Prostate gland (tissue), 2 donors: Measurements from ENCODE around the gene CPLANE2. TPM values are rescaled to one million over a fixed set of nuclear protein-coding genes. Genes with fewer than 3 reads are reported as not detected.
A peak's percentile ranks its signal among the peaks of the same experiment; 100 is the strongest.

Experiments
- DNase-seq: peaks from one replicate; pipeline ENCODE4 v3.0.0-alpha.2; 2019; ENCODE audit warnings: low spot score
- H3K27ac ChIP-seq, 2 donors: fragments of 200-600 bp; sonication (generic); 2 replicates each; pipeline ENCODE4 v1.5.1; 2017 to 2019
- H3K27me3 ChIP-seq: fragments of 200-600 bp; sonication (generic); replicated peaks from 2 replicates; pipeline ENCODE4 v1.5.1; 2019; ENCODE audit not compliant: insufficient read depth
- H3K36me3 ChIP-seq, 2 donors: fragments of 200-600 bp; sonication (generic); 1 replicate in 1 of 2; 2 replicates in 1 of 2; pipeline versions ENCODE4 v1.5.1 to v1.8.1; 2017 to 2019
- H3K4me1 ChIP-seq: fragments of 200-600 bp; sonication (generic); replicated peaks from 2 replicates; pipeline ENCODE4 v1.5.1; 2019
- H3K4me3 ChIP-seq, 2 donors: fragments of 200-600 bp; sonication (generic); 2 replicates each; pipeline ENCODE4 v1.5.1; 2017 to 2019
- H3K9me3 ChIP-seq: fragments of 200-600 bp; sonication (generic); 2 replicates; pipeline ENCODE4 v1.5.1; 2017
- CTCF ChIP-seq, 4 experiments: fragments of 200-600 bp in 2 of 4; fragments of 450-650 bp in 2 of 4; sonication (generic) in 2 of 4; IDR thresholded peaks; 1 replicate in 3 of 4; 2 replicates in 1 of 4; pipeline ENCODE4 v1.5.1; 2016 to 2019; ENCODE audit warnings: antibody characterized with exemption in 4 of 4, mild to moderate bottlenecking in 2 of 4, moderate library complexity in 2 of 4
- POLR2A ChIP-seq: fragments of 450-650 bp; IDR thresholded peaks from one replicate; pipeline ENCODE4 v1.6.1; 2016; ENCODE audit warnings: antibody characterized with exemption, mild to moderate bottlenecking
- POLR2AphosphoS5 ChIP-seq: sonication (generic); formaldehyde crosslinking; IDR thresholded peaks from one replicate; pipeline ENCODE4 v1.6.1; 2017; ENCODE audit warnings: antibody characterized with exemption
- WGBS: methylation state at CpG from one replicate; pipeline ENCODE4 v1.1.5; 2018; 5-methylcytosine and 5-hydroxymethylcytosine counted together
- intact Hi-C: fragments of 100-400 bp; cut with DNase I; formaldehyde crosslinking; loops from one replicate; pipeline ENCODE4 v1.14.2; 2022
- total RNA-seq, 2 donors: library from RNA; depleted of rRNA; stranded (reverse); fragments of >200 nt; gene quantifications; one replicate each; pipeline ENCODE4 v1.1.0, GENCODE V29; 2016

CPLANE2 gene
- total RNA-seq, 2 donors from 2014 or later: 5.5 to 12.9 TPM

- WGBS: 85% methylated on average over 17 of the region's 17 CpGs
- Histone ChIP-seq H3K9me3 (no peaks in the 10 kb centered on the region), H3K27me3 (no peaks in the 10 kb centered on the region), H3K27ac (no peak overlapping the region), H3K4me1 (peaks cover 7% of the 10 kb centered on the region), H3K4me3 (no peak overlapping the region), H3K36me3 (no peaks in the 10 kb centered on the region)
- intact Hi-C loops: loop anchor here (5.0 kb wide), 3 partner anchors 35 to 165 kb away; no protein-coding TSS in a partner anchor
- TF ChIP-seq POLR2A (no peak), CTCF (IDR thresholded peaks at IDR 0.05) (no peak), POLR2AphosphoS5 (no peak)
- DNase-seq: no peak
Observed at GRCh38 chr1:16242556-16243214, 5.7 kb upstream of the CPLANE2 start.

- peaks cover 7% of the 10 kb centered on the region for H3K4me1 ChIP-seq
- H3K27ac ChIP-seq: no peak overlapping the region
- intact Hi-C loops: loop anchor here (5.0 kb wide), 3 partner anchors 34 to 164 kb away; no protein-coding TSS in a partner anchor
- H3K27me3 ChIP-seq: no peaks in the 10 kb centered on the region
- 62% methylated on average over 10 of the region's 10 CpGs for WGBS
- no peaks in the 10 kb centered on the region for H3K36me3 ChIP-seq
- H3K4me3 ChIP-seq: no peak overlapping the region
- TF ChIP-seq CTCF (IDR thresholded peaks at IDR 0.05): no peak
- TF ChIP-seq POLR2A: no peak
- no peak for TF ChIP-seq POLR2AphosphoS5
- DNase-seq: no peak
- no peaks in the 10 kb centered on the region for H3K9me3 ChIP-seq
Observed at GRCh38 chr1:16241221-16241708, 4.3 kb upstream of the CPLANE2 start.

- intact Hi-C loops: loop anchor here (5.0 kb wide), 3 partner anchors 33 to 163 kb away; no protein-coding TSS in a partner anchor
- H3K27ac ChIP-seq: no peak overlapping the region
Observed at GRCh38 chr1:16239972-16240491, 3.0 kb upstream of the CPLANE2 start.

GRCh38 chr1:16237343-16237830 is 404 bp upstream of the CPLANE2 start:
- Histone ChIP-seq H3K9me3 (no peaks in the 10 kb centered on the region), H3K4me3 (peak overlapping the region; percentile 43 to 49), H3K27ac (peak overlapping the region; percentile 83), H3K27me3 (no peaks in the 10 kb centered on the region), H3K4me1 (peaks cover 13% of the 10 kb centered on the region), H3K36me3 (no peaks in the 10 kb centered on the region)
- WGBS: 19% methylated on average over 6 of the region's 6 CpGs
- no peak for TF ChIP-seq CTCF (IDR thresholded peaks at IDR 0.05)
- no peak for TF ChIP-seq POLR2AphosphoS5
- TF ChIP-seq POLR2A: no peak
- intact Hi-C loops: no loop called here
- no peak for DNase-seq

More at GRCh38 chr1:16239972-16240491, 3.0 kb upstream of the CPLANE2 start:
- WGBS: 95% methylated on average over 2 of the region's 2 CpGs
- TF ChIP-seq POLR2AphosphoS5: no peak
- no peak for TF ChIP-seq CTCF (IDR thresholded peaks at IDR 0.05)
- no peak for TF ChIP-seq POLR2A
- H3K36me3 ChIP-seq: no peaks in the 10 kb centered on the region
- no peaks in the 10 kb centered on the region for H3K9me3 ChIP-seq
- no peak overlapping the region for H3K4me3 ChIP-seq
- peaks cover 13% of the 10 kb centered on the region for H3K4me1 ChIP-seq
- H3K27me3 ChIP-seq: no peaks in the 10 kb centered on the region
- no peak for DNase-seq
